ENCODE measurements around the gene RIMBP3B.
"Not testable (repeated sequence)": the region's sequence is repeated elsewhere in the genome, so short reads cannot be mapped to it uniquely, and the experiment has no call there.

Gene RIMBP3B

GRCh38 chr22:21383701-21384467, at the start of gene RIMBP3B:
TSS of gene RIMBP3B (plus strand) at chr22:21383751. CDS start at chr22:21383859, 108 bp downstream.
- not testable (repeated sequence) for DNase-seq

- DNase-seq: not testable (repeated sequence)
These were observed 26.0 kb upstream of the RIMBP3B start for GRCh38 chr22:21357527-21357926.

GRCh38 chr22:21360525-21360924, 23.0 kb upstream of the RIMBP3B start:
- DNase-seq: not testable (repeated sequence)

GRCh38 chr22:21362473-21362872, 21.1 kb upstream of the RIMBP3B start:
- DNase-seq: not testable (repeated sequence)

GRCh38 chr22:21363061-21363460, 20.5 kb upstream of the RIMBP3B start:
- not testable (repeated sequence) for DNase-seq

GRCh38 chr22:21363803-21364202, 19.7 kb upstream of the RIMBP3B start:
- not testable (repeated sequence) for DNase-seq

- not testable (repeated sequence) for DNase-seq
These were observed 19.2 kb upstream of the RIMBP3B start for GRCh38 chr22:21364362-21364761.

- DNase-seq: not testable (repeated sequence)
These were observed 18.2 kb upstream of the RIMBP3B start for GRCh38 chr22:21365337-21365736.

- not testable (repeated sequence) for DNase-seq
These were observed 14.8 kb upstream of the RIMBP3B start for GRCh38 chr22:21368603-21369310.

- DNase-seq: not testable (repeated sequence)
These were observed 7.7 kb upstream of the RIMBP3B start for GRCh38 chr22:21375880-21376279.

GRCh38 chr22:21384468-21385357, 1.2 kb downstream of the RIMBP3B start:
- DNase-seq: not testable (repeated sequence)

GRCh38 chr22:21389480-21389879, 5.9 kb downstream of the RIMBP3B start:
- DNase-seq: not testable (repeated sequence)

GRCh38 chr22:21390013-21390412, 6.5 kb downstream of the RIMBP3B start:
- DNase-seq: not testable (repeated sequence)

GRCh38 chr22:21394613-21395012, 11.1 kb downstream of the RIMBP3B start:
- not testable (repeated sequence) for DNase-seq

GRCh38 chr22:21401197-21401969, 17.8 kb downstream of the RIMBP3B start:
- not testable (repeated sequence) for DNase-seq

- not testable (repeated sequence) for DNase-seq
These were observed 19.3 kb downstream of the RIMBP3B start for GRCh38 chr22:21402763-21403314.

GRCh38 chr22:21407139-21407538, 23.6 kb downstream of the RIMBP3B start:
- not testable (repeated sequence) for DNase-seq

- DNase-seq: not testable (repeated sequence)
These were observed 24.2 kb downstream of the RIMBP3B start for GRCh38 chr22:21407792-21408191.

- DNase-seq: not testable (repeated sequence)
These were observed 32.8 kb downstream of the RIMBP3B start for GRCh38 chr22:21416375-21416774.

- DNase-seq: not testable (repeated sequence)
These were observed 33.7 kb downstream of the RIMBP3B start, which contains the start of gene HIC2 for GRCh38 chr22:21417227-21417746. TSS of gene HIC2 (plus strand) at chr22:21417371. CDS start at chr22:21442832, 25,461 bp downstream.

GRCh38 chr22:21417853-21418252, 34.3 kb downstream of the RIMBP3B start:
- DNase-seq: not testable (repeated sequence)

Data from NCI-H146 (cell line).